GM12878 (cell line): ENCODE measurements around the gene GANAB.

ENCODE experiments used
- CBX3 ChIP-seq: fragments of 200-600 bp; sonication (generic); IDR thresholded peaks from 2 replicates; pipeline ENCODE4 v1.6.1; 2016; ENCODE audit warnings: low read depth, borderline replicate concordance
- CTCF ChIP-seq, 3 experiments: IDR thresholded peaks in 2 of 3; conservative IDR thresholded peaks in 1 of 3; 2 replicates each; pipeline ENCODE4 v1.5.1; 2011; ENCODE audit warnings: low read depth in 3 of 3, low read length in 3 of 3, mild to moderate bottlenecking in 3 of 3, control low read depth in 2 of 3, moderate library complexity in 2 of 3, inconsistent platforms in 1 of 3, mixed read lengths in 1 of 3; ENCODE audit not compliant: control insufficient read depth in 2 of 3, insufficient read depth in 1 of 3; ENCODE audit errors: extremely low read depth in 1 of 3
- ETV6 ChIP-seq, 2 experiments: fragments of 450-650 bp in 1 of 2; IDR thresholded peaks in 1 of 2; conservative IDR thresholded peaks in 1 of 2; 2 replicates each; pipeline ENCODE4 v1.6.1; 2014; ENCODE audit warnings: antibody characterized with exemption in 1 of 2, borderline replicate concordance in 1 of 2, low read depth in 1 of 2, mild to moderate bottlenecking in 1 of 2, moderate library complexity in 1 of 2
- EZH2 ChIP-seq: IDR thresholded peaks from 2 replicates; pipeline ENCODE4 v1.6.1; 2012; ENCODE audit warnings: low read depth, mild to moderate bottlenecking, control low read depth, inconsistent platforms, low read length, borderline replicate concordance; ENCODE audit not compliant: control insufficient read depth
- FOXK2 ChIP-seq: fragments of 450-650 bp; IDR thresholded peaks from 2 replicates; pipeline ENCODE4 v1.6.1; 2017; ENCODE audit warnings: mild to moderate bottlenecking, moderate library complexity
- GABPA ChIP-seq: IDR thresholded peaks from 2 replicates; pipeline ENCODE4 v1.6.1; 2014; ENCODE audit warnings: antibody characterized with exemption, low read depth, mild to moderate bottlenecking, inconsistent platforms
- MAX ChIP-seq: IDR thresholded peaks from 2 replicates; pipeline ENCODE4 v1.6.1; 2012; ENCODE audit warnings: low read depth, low read length, improper control_type of control experiment
- POLR2A ChIP-seq: IDR thresholded peaks from 2 replicates; pipeline ENCODE4 v1.6.1; 2011; ENCODE audit warnings: low read depth, mild to moderate bottlenecking, low read length
- TAF1 ChIP-seq: IDR thresholded peaks from 2 replicates; pipeline ENCODE4 v1.6.1; 2011; ENCODE audit warnings: mild to moderate bottlenecking, low read depth, low read length, borderline replicate concordance
- TF ChIP-seq, protein P1 (sequence below): fragments of 450-650 bp; IDR thresholded peaks from 2 replicates; pipeline ENCODE4 v1.6.1; 2016; ENCODE audit warnings: mild to moderate bottlenecking

DNA sequence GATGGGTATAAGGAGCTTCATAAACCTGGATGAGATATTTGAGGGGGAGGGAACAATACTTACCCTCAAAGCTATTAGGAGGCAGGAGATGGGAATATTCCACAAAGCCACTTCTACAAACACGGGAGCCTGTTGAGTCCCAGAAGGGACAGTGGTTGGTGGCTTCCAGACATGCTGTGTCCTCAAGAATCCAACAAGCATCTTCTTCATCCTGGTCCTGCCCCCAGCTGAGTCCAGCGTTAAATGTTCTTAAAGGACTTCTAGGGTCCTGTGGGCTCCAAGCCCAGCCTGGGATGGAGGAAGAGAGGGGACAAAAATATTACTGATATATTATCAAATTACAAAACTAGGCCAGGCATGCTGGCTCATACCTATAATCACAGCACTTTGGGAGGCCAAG lies 21.0 kb upstream of the GANAB start:
- no peak for TF ChIP-seq FOXK2
- TF ChIP-seq GABPA = no peak
- no peak for TF ChIP-seq ETV6 (conservative IDR thresholded peaks at IDR 0.05 in 1 of 2, IDR thresholded peaks at IDR 0.05 in 1 of 2; ENCODE audit: borderline replicate concordance in 1 of 2, low read depth in 1 of 2)
- TF ChIP-seq, protein P1, sequence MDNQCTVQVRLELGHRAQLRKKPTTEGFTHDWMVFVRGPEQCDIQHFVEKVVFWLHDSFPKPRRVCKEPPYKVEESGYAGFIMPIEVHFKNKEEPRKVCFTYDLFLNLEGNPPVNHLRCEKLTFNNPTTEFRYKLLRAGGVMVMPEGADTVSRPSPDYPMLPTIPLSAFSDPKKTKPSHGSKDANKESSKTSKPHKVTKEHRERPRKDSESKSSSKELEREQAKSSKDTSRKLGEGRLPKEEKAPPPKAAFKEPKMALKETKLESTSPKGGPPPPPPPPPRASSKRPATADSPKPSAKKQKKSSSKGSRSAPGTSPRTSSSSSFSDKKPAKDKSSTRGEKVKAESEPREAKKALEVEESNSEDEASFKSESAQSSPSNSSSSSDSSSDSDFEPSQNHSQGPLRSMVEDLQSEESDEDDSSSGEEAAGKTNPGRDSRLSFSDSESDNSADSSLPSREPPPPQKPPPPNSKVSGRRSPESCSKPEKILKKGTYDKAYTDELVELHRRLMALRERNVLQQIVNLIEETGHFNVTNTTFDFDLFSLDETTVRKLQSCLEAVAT = no peak
- TF ChIP-seq CTCF (IDR thresholded peaks at IDR 0.05 in 2 of 3, conservative IDR thresholded peaks at IDR 0.05 in 1 of 3; ENCODE audit: control insufficient read depth in 2 of 3, extremely low read depth in 1 of 3, insufficient read depth in 1 of 3, low read depth in 3 of 3, low read length in 3 of 3) = no peak
- no peak for TF ChIP-seq EZH2
- TF ChIP-seq CBX3 = no peak
- no peak for TF ChIP-seq TAF1
- no peak for TF ChIP-seq POLR2A
- TF ChIP-seq MAX = no peak
